Skin epidermis (tissue), 12 donors: ENCODE data around the gene OR6M1.

Source experiments
- H3K27ac ChIP-seq, 21 experiments: fragments of 200-600 bp; sonication (generic) in 11 of 21; one replicate each; pipeline ENCODE4 v1.5.0; 2020; ENCODE audit warnings: mild to moderate bottlenecking in 3 of 21, inconsistent platforms in 2 of 21, moderate library complexity in 2 of 21
- H3K4me3 ChIP-seq, 7 experiments: fragments of 200-600 bp; sonication (generic) in 2 of 7; one replicate each; pipeline ENCODE4 v1.5.0; 2020; ENCODE audit warnings: inconsistent platforms in 2 of 7, mild to moderate bottlenecking in 2 of 7, moderate library complexity in 1 of 7

OR6M1 gene, protein sequence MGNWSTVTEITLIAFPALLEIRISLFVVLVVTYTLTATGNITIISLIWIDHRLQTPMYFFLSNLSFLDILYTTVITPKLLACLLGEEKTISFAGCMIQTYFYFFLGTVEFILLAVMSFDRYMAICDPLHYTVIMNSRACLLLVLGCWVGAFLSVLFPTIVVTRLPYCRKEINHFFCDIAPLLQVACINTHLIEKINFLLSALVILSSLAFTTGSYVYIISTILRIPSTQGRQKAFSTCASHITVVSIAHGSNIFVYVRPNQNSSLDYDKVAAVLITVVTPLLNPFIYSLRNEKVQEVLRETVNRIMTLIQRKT

DNA sequence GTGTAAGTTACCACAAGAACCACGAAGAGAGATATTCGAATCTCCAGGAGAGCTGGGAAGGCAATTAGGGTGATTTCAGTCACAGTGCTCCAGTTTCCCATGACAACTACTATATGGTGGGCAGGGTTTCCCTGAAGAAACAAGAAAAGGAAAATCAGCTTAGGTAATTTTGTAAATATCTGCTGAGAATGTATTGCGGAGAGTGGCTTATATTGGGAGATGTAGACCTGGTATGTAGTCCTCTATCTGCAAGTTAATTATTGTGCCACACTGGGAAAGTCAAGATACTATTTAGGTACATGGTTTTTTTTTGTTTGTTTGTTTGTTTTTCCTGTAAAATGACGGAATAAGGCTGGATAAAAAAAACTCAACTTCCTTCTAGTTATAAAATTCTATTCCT, at the start of gene OR6M1:
TSS of gene OR6M1 (minus strand) at position 101 of the 400 bp plus-strand sequence. CDS start at position 101, 0 bp downstream.
- Histone ChIP-seq H3K27ac (no peak within 1 kb of the TSS), H3K4me3 (no peak within 1 kb of the TSS)

DNA sequence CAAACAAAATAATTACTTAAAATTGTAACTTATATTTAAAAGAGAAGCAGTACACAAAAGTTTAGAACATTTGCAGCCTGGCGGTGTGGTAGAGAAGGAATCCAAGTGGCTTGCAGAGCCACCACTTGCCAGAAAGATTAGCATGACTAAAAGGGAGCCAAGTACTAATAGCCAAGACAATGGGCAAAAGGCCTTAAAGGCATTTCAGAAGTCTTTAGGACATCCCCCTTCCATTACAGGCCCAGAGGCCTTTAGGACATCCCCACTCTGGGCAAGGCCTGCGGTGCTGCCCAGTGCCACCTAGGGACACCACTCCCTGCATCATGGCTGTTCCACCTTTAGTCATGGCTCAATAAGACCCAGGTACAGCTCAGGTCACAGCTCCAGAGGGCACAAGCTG, 46.9 kb upstream of the OR6M1 start:
- no peak overlapping the region for H3K27ac ChIP-seq

DNA sequence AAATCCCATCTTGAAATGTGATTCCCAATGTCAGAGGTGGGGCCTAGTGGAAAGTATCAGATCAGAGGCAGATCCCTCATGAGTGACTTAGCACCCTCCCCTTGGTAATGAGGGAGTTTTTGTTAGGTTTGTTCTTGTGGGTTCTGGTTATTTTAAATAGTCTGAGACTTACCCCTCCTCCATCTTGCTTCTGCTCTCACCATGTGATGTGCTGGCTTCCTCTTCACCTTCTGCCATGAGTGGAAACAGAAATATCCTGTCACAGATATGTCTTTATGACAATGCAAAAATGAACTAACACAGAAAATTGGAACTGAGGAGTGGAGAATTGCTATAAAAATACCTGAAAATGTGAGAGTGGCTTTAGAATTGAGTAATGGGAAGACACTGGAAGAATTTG, 46.2 kb upstream of the OR6M1 start:
- Histone ChIP-seq H3K27ac (no peak overlapping the region), H3K4me3 (no peak overlapping the region)

More for the DNA sequence above, 46.9 kb upstream of the OR6M1 start:
- H3K4me3 ChIP-seq: no peak overlapping the region

DNA sequence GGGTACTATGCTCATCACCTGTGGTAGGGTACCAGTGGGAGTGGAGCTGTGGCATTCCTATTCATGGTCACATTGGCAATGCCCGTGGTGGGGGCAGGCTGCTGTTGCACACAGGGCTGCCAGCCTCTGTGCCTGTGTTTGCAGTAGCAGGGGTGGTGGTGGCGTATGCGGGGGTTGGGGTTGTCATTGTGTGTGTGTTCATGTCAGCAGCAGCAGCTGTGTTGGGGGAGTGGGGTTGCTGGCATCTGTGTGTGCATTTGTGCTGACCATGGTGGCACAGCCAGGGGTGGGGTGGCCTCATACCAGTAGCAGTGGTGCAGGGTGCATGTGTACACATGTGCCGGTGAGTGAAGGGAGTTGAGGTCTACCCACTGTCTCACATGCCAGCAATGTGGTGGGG, 45.0 kb upstream of the OR6M1 start:
- Histone ChIP-seq H3K27ac (no peak overlapping the region), H3K4me3 (no peak overlapping the region)

DNA sequence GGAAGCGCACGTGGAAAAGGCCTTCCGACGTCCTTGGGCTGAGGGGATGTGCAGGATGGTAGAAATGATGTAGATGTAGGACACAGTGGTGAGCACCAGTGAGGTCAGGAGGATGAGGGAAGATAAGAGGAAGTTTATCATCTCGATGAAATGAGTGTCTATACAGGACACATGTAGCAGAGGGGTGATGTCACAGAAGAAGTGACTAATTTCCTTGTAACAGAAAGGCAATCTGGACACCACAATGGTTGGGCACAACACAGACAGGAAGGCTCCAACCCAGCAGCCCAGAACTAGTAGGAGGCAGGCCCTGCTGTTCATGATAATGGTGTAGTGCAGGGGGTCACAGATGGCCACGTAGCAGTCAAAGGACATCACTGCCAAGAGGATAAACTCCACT, 35.0 kb upstream of the OR6M1 start:
- Histone ChIP-seq H3K27ac (no peak overlapping the region), H3K4me3 (no peak overlapping the region)

DNA sequence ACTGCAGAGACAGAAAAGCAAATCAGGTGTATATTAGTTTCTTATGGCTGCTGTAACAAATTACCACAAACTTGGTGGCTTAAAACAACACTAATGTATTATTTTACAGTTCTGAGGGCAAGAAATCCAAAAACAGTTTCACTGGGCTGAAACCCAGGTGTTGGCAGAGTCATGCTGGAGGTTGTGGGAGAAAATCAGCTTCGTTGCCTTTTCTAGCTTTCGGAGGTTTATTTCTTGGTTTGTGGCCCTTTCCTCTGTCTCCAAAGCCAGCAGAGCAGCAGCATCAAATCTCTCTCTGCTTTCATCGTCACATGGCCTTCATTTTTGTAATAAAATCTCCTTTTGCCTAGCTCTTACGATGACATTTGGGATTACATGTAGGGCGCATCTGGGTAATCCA, 33.0 kb upstream of the OR6M1 start:
- H3K27ac ChIP-seq: no peak overlapping the region
- no peak overlapping the region for H3K4me3 ChIP-seq

DNA sequence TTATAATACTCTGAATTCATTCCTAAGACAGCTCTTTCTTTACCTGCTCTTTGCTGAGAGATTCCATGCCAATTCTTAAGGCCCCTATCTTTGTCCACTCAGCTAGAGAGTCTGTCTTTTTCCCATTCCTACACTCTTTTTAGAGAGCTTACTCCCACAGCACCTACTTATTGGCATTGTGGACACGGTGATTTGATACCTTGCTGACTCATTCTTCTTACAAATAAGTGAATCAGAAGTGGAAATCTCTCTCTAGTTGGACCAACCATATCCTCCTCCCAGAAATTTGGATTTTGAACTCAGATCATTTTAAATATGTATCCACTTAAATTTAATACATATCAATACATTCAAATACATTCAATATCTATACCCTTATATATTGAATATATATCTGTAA, 32.5 kb upstream of the OR6M1 start:
- Histone ChIP-seq H3K4me3 (no peak overlapping the region), H3K27ac (no peak overlapping the region)

DNA sequence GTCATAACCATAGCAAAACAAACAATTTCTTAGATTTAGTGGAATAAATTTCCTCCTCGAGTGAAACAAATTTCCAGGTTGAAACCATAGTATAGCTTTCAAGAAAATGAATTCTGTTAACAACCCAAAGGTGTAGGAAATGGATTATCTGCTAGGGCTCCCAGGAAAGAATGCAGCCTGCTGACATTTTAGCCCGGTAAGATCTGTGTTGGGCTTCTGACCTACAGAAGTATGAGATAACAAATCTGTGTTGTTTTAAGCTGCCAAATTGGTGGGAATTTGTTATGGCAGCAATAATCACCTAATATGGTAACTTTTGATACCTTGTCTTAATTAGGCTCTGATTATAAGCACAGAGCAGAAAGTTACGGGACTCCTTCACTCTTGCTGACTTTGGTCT, 32.0 kb upstream of the OR6M1 start:
- H3K4me3 ChIP-seq: no peak overlapping the region

DNA sequence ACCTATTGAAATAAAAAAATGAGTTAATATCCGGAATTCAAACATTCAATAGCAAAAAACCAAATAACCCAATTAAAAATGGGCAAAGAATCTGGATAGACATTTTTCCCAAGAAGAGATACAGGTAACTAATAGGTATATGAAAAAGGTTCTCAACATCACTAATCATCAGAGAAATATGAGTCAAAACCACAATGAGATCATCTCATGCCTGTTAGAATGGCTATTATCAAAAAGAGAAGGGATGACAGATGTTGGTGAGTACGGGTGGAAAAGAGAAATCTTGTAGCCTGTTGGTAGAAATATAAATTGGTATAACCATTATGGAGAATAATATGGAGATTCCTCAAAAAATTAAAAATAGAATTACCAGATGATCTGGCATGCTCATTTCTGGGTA, 26.9 kb upstream of the OR6M1 start:
- no peak overlapping the region for H3K4me3 ChIP-seq
- no peak overlapping the region for H3K27ac ChIP-seq

More for the DNA sequence above, 32.0 kb upstream of the OR6M1 start:
- H3K27ac ChIP-seq: no peak overlapping the region

DNA sequence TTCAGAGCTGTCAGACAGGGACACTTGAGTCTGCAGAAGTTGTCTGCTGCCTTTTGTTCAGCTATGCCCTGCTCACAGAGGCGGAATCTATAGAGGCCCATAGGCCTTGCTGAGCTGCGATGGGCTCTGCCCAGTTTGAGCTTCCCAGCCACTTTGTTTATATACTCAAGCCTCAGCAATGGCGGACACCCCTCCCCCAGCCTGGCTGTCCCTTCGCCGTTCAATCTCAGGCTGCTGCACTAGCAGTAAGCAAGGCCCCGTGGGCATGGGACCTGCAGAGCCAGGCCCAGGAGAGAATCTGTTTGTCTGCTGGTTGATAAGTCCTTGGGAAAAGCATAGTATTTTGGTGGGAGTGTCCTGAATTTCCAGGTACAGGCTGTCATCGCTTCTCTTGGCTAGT, 23.6 kb upstream of the OR6M1 start:
- no peak overlapping the region for H3K4me3 ChIP-seq
- H3K27ac ChIP-seq: no peak overlapping the region

DNA sequence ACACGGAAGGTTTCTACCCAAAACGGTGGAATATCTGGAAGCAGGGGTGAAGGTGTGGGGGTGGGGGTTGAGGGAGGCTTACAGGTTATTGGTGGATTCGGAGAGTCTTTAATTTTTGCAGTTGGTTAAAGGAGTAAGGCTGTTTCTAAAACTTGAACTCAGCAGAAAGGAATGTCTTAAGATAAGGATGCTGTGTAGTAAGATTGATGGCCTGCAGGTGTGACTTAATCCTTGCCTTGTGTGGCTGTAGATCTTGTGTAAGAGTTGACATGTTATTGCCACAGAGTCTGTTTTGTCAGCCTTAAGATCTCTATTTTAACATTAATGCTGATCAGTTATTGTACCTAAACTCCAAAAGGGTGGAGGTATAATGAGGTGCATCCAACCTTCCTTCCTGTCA, 16.4 kb upstream of the OR6M1 start:
- Histone ChIP-seq H3K4me3 (no peak overlapping the region), H3K27ac (no peak overlapping the region)

DNA sequence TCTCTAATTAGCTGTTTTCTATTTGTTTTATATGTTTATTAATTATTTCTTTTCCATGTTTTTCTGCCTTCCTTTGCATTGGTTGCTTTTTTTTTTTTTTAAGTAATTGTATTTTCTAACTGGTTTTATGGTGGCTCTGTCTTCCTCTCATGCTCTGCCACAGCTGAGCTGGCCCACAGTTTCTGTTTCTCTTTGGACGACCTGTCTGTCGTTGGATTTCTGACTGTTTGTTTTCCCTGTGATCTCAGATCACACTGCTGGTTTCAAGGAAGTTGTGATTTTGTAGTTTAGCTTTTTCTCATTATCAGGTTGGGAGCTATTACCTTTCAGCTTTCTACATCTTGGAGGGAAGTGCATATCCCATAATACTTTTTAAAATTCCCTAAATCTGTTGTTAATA, 15.9 kb upstream of the OR6M1 start:
- Histone ChIP-seq H3K27ac (no peak overlapping the region), H3K4me3 (no peak overlapping the region)

DNA sequence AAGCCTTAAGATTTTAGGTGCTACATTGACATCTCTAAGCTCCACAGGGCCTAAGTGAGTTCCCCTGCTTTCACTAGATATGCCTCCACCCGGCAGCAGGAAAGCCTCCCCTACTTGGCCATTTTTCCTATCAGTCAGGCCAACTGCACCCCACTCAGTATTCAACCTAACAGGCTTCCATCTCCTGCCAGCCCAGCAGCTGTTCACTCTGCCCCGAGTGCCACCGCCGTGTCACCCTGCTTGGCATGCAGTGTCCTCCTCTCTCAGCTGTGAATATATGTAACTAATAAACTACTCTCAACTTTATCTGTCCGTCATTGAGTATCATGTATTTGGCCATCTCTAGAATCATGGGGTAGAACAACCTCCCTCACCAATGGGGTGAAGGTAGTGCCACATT, 9.0 kb upstream of the OR6M1 start:
- Histone ChIP-seq H3K4me3 (no peak overlapping the region), H3K27ac (no peak overlapping the region)

DNA sequence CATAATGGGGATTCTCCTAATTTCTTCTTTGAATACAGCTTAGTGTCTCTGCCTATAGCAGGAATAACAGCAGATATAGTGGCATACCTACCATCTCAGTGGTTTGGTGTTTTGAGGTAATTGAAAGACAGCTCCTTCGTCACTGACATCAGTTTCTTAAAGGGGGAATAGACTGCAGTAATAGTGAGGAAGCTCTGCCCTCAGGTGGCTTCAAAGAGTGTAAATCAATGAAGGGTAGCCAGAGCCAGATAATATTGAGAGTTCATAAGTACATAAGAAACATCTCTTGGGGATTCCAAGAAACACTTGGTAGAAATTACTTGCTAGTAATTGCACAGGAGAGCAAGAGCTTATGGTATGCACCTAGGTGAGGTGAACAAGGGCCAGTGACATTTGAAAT, 4.4 kb downstream of the OR6M1 start:
- Histone ChIP-seq H3K27ac (no peak overlapping the region), H3K4me3 (no peak overlapping the region)

DNA sequence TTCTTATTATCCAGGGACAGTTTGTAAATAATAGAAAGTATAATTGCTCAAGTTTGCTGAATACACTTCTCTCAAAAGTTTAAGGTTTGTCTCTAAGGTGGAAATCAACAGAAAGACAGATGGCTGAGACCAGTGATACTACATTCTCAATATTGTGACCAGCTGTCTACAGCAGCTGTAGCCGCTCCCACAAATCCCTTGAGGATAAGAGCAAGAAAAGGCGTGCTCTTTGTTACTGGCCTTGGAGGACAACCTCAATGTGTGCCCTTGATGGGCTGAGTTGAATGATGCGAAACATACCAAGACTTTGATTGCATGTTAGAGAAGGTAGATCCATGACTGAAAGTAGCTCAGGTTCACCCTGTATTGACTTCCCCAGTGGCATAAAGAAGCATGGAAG, 6.1 kb downstream of the OR6M1 start:
- no peak overlapping the region for H3K27ac ChIP-seq
- no peak overlapping the region for H3K4me3 ChIP-seq

DNA sequence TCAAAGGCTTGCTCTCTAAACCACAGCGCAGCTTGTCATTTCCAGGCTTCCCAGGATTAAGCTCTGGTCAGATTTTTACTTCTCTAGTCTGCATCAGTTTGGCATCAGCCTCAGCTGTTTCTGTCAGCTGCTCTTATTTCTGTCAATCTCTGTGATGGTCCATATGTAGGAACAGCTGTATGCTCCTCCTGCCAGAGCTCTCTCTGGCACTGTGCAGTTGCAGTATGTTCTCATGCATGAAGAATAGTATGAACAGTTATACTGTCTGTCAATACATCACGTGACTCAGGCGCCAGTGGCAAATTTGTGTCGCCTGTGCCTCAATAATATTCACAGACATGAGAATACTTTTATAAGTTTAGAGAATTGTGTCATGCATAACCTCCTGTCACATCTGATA, 6.7 kb downstream of the OR6M1 start:
- Histone ChIP-seq H3K27ac (no peak overlapping the region), H3K4me3 (no peak overlapping the region)

DNA sequence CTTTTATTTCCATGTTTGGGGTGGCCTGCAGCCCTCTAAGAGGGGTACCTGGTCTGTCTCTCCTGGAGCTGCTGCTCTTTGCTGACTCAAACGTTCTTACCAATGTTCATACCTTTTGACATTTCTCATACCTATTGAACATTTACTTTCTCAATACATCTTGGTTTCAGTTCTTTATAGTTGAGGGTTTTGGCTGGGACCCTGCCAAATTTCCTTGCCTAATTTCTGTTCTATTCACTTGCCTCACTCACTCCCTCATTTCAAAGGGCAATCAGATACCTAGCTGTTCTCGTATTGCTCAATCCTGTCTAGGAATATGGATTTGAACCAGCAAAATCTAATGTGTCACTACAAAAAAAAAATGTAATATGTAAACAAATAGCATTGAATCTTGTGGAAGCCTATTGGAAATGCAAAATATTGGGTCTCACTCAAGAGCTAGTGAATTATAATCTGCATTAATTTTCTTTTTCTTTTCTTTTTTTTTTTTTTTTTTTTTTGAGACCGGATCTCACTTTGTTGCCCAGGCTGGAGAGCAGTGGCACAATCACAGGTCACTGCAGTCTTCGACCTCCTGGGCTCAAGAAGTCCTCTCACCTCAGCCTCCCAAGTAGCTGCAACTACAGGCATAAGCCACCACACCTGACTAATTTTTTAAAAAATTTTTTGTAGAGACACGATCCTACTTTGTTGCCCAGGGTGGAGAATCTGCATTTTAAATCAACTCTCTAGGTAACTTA, 7.5 kb downstream of the OR6M1 start:
- H3K4me3 ChIP-seq: no peak overlapping the region
- no peak overlapping the region for H3K27ac ChIP-seq

DNA sequence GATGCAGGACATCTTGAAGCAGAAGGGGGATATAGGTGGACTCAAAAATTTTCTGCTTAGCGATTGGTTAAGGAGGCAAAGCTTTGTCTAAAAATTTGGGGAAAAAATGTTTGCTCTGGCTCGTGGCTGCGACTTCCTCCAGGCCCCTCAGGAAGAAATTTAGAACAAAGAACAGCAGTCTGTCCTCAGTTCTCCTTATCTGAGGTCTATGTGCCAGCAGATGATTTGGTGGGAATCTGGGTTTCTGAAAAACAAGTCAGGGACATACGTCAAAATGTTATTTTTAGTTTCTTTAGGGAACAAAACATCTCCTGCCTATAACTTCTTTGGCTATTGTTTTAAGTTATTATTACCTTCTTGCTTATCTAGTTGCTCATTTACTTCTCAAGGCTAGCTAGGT, 8.1 kb downstream of the OR6M1 start:
- Histone ChIP-seq H3K27ac (no peak overlapping the region), H3K4me3 (no peak overlapping the region)

DNA sequence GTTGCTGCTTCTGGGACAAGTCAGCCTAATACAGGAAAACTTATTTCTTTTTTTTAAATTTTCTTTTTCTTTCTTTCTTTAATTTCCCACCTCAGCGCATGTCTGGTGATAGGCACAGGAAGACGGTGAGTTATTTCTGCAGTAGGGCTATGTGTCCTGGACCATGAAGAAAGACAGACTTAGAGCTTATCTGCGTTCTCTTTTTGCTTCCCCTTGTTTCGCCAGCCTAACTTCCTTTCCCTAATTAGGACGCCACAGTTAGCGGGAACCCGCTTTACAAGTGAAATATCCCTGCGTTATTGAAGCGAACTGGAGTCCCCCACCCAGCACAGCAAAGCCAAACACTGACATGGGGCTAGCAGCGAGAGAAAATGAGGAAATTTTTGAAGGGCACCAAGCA, 8.6 kb downstream of the OR6M1 start:
- H3K27ac ChIP-seq: no peak overlapping the region
- H3K4me3 ChIP-seq: no peak overlapping the region

DNA sequence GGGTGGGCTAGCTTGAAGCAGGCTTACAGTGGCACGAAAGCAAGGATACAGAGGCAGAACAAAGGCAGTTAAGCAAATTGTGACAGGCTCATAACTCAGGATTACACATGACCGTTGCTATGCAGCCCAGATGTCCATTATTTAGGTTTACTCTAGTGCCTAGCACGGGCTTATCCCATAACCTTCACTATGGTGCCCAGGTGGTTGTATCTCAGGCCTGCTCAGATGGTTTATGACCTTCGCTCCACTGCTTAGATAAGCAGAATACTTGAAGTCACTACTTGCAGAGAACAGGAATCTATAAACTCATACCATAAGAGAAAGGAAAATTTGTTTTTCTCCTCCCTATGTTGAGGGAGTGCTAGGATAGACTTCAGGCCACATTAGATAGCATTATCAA, 9.0 kb downstream of the OR6M1 start:
- Histone ChIP-seq H3K4me3 (no peak overlapping the region), H3K27ac (no peak overlapping the region)

DNA sequence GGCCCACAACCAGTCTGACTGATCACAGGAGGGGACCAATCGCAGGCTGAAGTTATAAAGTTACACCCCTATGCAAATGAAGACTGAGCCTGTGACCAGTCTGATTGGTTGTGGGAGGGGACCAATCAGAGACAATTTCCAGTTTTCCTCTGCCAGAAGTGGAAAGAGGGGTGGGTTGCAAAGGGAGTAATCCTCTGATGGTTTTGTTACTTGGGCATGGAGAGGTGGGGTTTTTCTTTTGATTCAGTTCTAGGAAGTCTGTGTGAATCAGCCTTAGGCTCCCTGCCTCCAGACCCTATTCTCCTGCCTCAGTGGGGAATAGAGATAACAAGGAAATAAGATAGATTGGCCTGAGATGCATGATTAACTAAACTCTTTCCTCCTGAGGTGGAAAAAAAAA, 9.9 kb downstream of the OR6M1 start:
- H3K4me3 ChIP-seq: no peak overlapping the region
- no peak overlapping the region for H3K27ac ChIP-seq

DNA sequence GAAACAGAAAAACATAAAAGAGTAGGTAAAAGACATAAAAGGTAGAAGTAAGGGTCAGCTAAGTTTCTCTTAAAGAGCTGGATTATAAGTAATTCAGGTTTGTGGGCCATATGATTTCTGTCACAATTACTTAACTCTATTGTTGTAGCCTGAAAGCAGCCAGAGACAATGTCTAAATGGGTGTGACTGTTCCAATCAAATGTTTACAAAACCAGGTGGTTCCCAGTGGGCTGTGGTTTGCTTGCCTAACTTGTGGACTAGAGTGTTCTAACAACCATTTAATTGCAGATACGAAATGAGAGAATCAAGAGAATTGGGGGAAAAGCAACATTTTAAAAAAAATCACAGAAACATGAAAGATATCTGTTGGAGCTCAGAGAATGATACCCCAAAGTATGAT, 22.6 kb downstream of the OR6M1 start:
- Histone ChIP-seq H3K27ac (no peak overlapping the region), H3K4me3 (no peak overlapping the region)
